ENCODE results near the gene RAB44.

The RAB44 gene

GRCh38 chr6:36780442-36781177 lies 83.0 kb downstream of the RAB44 start:
- DNase-seq: no peak

GRCh38 chr6:36781669-36782068 lies 84.0 kb downstream of the RAB44 start:
- DNase-seq: no peak
